Gastroesophageal sphincter (tissue), 3 donors: ENCODE results near the gene RFPL4A.
"Not testable (repeated sequence)": the region's sequence is repeated elsewhere in the genome, so short reads cannot be mapped to it uniquely, and the experiment has no call there.

Experiments
- CTCF ChIP-seq, 4 experiments: fragments of 200-600 bp in 2 of 4; fragments of 450-650 bp in 2 of 4; sonication (generic) in 1 of 4; IDR thresholded peaks; one replicate each; pipeline ENCODE4 v1.5.1; 2017 to 2019; ENCODE audit warnings: antibody characterized with exemption in 4 of 4, mild to moderate bottlenecking in 2 of 4, moderate library complexity in 2 of 4
- EP300 ChIP-seq: sonication (generic); formaldehyde crosslinking; IDR thresholded peaks from one replicate; pipeline ENCODE4 v1.6.1; 2017; ENCODE audit warnings: antibody characterized with exemption, mild to moderate bottlenecking
- POLR2A ChIP-seq, 2 donors: fragments of 450-650 bp; IDR thresholded peaks; one replicate each; pipeline ENCODE4 v1.6.1; 2017; ENCODE audit warnings: antibody characterized with exemption in 2 of 2, mild to moderate bottlenecking in 2 of 2, moderate library complexity in 1 of 2
- POLR2AphosphoS5 ChIP-seq: sonication (generic); formaldehyde crosslinking; IDR thresholded peaks from one replicate; pipeline ENCODE4 v1.6.1; 2017; ENCODE audit warnings: antibody characterized with exemption

GRCh38 chr19:55768818-55769217 is 9.9 kb downstream of the RFPL4A start, which contains the start of gene RFPL4AL1:
- TF ChIP-seq CTCF (IDR thresholded peaks at IDR 0.05); POLR2A (IDR thresholded peaks at IDR 0.05); POLR2AphosphoS5; EP300: not testable (repeated sequence)
